PFSK-1 (cell line): ENCODE results near the gene NFIB.

ENCODE experiments used
- FOXP2 ChIP-seq: optimal IDR thresholded peaks from 2 replicates; pipeline ENCODE3; 2011; ENCODE audit warnings: borderline replicate concordance, control low read depth, inconsistent platforms; ENCODE audit not compliant: insufficient read depth; ENCODE audit errors: extremely low read length, extremely low read depth
- POLR2AphosphoS5 ChIP-seq: IDR thresholded peaks from 2 replicates; pipeline ENCODE4 v1.6.1; 2012; ENCODE audit warnings: low read depth, mild to moderate bottlenecking, control low read depth, low read length, moderate library complexity
- REST ChIP-seq, 2 experiments: IDR thresholded peaks; 2 replicates each; pipeline versions ENCODE4 v1.6.1 to v1.8.0; 2011 to 2012; ENCODE audit warnings: low read depth in 2 of 2, low read length in 2 of 2, control low read depth in 1 of 2, inconsistent platforms in 1 of 2, mild to moderate bottlenecking in 1 of 2, moderate library complexity in 1 of 2; ENCODE audit not compliant: insufficient read depth in 1 of 2
- SIN3A ChIP-seq: IDR thresholded peaks from 2 replicates; pipeline ENCODE4 v1.6.1; 2012; ENCODE audit warnings: mild to moderate bottlenecking, low read length, moderate library complexity, borderline replicate concordance; ENCODE audit not compliant: insufficient read depth
- TAF1 ChIP-seq: IDR thresholded peaks from 2 replicates; pipeline ENCODE4 v1.6.1; 2012; ENCODE audit warnings: low read length, control low read depth, borderline replicate concordance; ENCODE audit not compliant: insufficient read depth

Gene NFIB

GRCh38 chr9:14061936-14062585 lies 251.9 kb downstream of the NFIB start:
- TF ChIP-seq FOXP2 (no peak), SIN3A (no peak), POLR2AphosphoS5 (no peak), TAF1 (no peak), REST (IDR thresholded peaks at IDR 0.05; ENCODE audit: insufficient read depth in 1 of 2, low read depth in 2 of 2, low read length in 2 of 2) (no peak)

DNA sequence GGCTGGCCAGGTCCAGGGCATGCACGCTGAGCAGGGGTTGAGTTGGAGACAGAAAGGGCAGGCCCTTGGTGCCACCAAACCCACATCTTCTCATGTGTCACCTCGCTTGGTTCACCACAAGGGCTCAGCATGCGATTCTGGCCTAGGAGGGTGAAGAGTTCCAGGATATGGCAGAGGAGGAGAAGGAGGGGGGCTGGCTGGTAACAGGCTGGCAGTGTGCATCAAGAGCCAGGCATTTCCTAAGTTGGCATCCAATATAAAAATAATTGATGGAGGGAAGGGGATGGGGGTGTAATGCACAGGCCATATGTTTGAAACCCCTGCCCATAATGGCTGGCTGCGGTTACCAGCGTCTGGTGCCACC lies 255.6 kb downstream of the NFIB start:
- TF ChIP-seq FOXP2 (no peak), SIN3A (no peak), POLR2AphosphoS5 (no peak), TAF1 (no peak), REST (IDR thresholded peaks at IDR 0.05; ENCODE audit: insufficient read depth in 1 of 2, low read depth in 2 of 2, low read length in 2 of 2) (no peak)

DNA sequence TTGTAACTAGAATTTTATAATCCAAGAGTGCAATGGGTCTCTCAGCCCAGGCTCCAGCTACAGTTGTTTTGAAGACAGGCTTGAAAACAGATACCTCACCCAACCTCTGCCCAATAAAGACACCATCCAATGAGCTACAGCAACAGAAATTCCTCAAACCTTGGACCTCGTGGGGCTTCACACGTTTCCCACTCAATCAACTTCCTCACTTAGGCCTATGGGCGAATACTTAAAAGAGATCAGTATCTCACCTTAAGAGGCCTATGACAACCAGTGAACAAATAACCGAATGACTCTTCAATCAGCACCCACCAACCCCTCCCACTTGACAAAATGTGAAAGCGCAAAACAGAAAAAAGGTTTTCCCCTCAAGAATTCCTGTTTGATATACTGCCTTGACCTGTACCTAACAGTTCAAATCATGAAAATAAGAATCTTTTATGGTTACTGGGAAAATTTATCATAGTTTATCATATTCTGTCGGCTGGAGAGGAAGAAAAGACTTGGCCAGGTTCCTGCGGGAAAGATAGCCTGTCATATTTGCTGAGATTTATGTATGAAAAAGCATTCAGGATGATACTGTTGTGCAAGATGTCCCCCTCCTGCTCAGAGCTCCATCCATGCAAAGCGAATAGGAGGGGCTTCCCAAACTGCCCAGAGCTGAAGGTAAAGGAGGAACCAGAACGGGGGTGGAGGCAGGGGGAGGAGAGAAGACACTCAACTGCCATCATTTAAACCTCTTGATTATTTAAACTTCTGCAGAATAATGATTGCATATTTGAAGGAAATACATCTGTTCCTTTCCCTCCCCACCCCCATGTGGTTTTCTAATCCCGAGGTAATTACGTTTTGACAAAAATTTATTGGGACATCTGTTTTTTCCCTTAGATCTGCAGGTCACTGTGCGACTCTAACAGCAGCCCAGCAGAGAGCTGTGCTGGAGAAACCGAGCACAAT lies 256.3 kb downstream of the NFIB start:
- no peak for TF ChIP-seq FOXP2
- TF ChIP-seq POLR2AphosphoS5: no peak
- no peak for TF ChIP-seq REST (IDR thresholded peaks at IDR 0.05; ENCODE audit: insufficient read depth in 1 of 2, low read depth in 2 of 2, low read length in 2 of 2)
- no peak for TF ChIP-seq TAF1
- no peak for TF ChIP-seq SIN3A

- TF ChIP-seq SIN3A (peak; percentile 48; the same call in 1 of the 2 replicates), TAF1 (peak; percentile 61; the same call in 1 of the 2 replicates), FOXP2 (no peak), POLR2AphosphoS5 (0 out of 2 replicates have a peak, but pooled peaks have one; percentile 30), REST (IDR thresholded peaks at IDR 0.05; ENCODE audit: insufficient read depth in 1 of 2, low read depth in 2 of 2, low read length in 2 of 2) (peak in 1 of 2 experiments; percentile 35; a peak in 1 of 4 replicates)
Measured at GRCh38 chr9:14056316-14056861, 257.6 kb downstream of the NFIB start.
